ENCODE data around the gene MALT1.
"Not testable (repeated sequence)": the region's sequence is repeated elsewhere in the genome, so short reads cannot be mapped to it uniquely, and the experiment has no call there.

Gene MALT1, protein sequence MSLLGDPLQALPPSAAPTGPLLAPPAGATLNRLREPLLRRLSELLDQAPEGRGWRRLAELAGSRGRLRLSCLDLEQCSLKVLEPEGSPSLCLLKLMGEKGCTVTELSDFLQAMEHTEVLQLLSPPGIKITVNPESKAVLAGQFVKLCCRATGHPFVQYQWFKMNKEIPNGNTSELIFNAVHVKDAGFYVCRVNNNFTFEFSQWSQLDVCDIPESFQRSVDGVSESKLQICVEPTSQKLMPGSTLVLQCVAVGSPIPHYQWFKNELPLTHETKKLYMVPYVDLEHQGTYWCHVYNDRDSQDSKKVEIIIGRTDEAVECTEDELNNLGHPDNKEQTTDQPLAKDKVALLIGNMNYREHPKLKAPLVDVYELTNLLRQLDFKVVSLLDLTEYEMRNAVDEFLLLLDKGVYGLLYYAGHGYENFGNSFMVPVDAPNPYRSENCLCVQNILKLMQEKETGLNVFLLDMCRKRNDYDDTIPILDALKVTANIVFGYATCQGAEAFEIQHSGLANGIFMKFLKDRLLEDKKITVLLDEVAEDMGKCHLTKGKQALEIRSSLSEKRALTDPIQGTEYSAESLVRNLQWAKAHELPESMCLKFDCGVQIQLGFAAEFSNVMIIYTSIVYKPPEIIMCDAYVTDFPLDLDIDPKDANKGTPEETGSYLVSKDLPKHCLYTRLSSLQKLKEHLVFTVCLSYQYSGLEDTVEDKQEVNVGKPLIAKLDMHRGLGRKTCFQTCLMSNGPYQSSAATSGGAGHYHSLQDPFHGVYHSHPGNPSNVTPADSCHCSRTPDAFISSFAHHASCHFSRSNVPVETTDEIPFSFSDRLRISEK

DNA sequence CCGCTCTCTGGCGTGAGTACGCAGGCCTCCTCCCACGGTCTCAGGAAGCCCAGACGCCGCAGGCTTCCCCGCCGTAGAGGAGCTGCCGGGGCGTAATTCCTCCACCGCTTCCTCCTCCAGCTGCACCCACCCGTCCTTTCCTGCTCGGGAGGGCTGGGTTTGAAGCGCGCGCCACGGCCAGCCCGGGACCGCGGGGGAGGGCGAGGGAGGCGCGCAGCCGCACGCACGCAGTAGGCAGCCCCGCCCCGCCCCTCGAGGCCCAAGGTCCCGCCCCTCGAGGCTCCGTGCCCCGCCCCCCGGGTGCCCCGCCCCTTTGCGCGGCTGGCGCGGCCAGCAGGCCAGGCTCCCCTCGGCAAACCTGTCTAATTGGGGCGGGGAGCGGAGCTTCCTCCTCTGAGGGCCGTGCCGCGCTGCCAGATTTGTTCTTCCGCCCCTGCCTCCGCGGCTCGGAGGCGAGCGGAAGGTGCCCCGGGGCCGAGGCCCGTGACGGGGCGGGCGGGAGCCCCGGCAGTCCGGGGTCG, at the start of gene MALT1:
Gene MALT1, plus strand, starts transcription at position 355 of the 521 bp plus-strand sequence. CDS start 179 bp downstream, outside the sequence.
- DNase-seq, result peak; percentile 89

DNA sequence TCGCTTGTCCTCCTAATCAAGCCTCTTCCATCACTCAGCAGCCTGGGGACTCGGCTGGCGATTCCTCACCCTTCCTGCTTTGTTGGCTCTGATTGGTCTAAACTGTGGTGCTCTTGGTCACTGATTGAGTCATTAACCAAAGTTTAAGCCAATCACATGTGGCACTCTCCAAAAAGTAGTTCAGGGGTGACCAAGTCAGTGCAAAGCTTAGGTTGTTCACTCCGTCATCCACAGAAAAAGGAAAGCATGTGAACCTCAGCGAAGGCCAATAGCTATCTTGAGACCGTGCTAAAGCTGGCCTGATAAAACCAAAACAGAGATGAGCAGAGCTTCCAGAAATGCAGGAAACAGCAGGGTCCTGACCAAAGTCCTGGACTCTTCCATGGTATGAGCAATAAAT, 47.3 kb upstream of the MALT1 start:
- DNase-seq, result no peak

DNA sequence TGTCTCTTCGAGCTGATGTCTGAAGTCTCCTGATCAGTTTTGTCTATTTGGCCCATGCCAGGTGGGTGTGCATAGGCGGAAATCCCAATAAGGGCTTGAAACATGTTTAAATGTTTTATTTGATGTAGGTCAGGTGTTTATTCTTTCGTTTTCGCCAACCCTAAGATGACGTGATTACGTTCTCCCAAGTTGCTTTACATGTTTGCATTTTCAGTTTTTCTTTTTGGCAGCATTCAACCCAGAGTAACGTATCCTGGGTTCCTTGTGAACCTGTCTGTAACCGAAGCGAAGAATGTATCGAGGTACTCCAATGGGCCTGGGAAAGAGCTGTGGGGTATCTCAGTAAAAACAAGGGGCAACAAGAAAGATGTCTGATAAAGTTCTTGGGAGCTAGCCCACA, 45.4 kb upstream of the MALT1 start:
- DNase-seq, result no peak

DNA sequence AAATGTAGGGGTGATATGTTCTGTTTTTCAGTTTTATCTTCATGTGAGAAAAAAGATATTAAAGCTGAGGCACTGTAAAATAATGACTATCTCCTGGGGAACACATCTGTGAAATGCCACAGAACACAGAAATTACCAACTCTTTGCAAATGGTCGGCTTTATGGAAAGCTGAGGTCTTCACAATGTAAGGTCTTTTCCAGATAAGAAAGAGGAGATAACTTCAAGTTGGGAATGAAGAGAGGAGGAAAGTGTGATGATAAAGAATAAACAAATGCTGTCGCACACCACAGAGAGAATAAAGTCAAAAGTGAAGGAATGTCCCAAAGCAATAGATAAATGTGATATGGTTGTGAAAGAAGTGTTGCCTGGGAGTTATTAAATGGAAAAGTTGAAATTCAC, 41.2 kb upstream of the MALT1 start:
- DNase-seq, result no peak

DNA sequence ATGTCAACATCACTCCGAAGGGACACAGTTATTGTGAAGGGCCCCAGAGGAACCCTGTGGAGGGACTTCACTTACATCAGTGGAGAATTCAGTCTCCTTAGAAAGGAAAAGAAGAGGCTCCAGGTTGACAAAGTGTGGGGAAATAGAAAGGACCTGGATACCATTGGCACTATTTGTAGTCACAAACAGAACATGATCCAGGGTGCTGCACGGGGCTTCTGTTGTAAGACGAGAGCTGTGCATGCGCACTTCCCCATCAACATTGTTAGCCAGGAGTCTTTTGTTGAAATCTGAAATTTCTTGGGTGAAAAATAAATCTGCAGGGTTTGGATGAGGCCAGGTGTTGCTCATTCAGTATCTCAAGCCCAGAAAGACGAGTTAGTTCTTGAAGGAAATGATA, 40.0 kb upstream of the MALT1 start:
- DNase-seq, result no peak

DNA sequence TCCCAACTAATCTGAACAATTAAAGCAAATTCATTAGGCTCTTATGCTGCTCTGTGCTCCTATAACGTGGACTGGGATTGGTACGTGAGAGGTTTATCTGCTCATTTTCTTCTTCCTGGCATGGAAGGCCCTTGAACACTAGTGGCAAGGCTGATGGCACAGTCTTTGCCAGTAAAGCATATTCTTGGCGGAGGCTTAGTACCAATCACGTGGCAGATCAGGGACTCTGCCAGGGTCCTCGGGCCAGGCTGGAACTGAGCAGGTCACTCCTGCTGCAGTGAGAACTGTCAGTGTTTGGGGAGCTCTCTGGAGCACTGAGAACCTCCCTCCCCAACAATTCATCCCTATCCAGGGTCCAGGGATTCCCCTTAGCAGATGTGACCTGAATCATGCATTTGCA, 38.7 kb upstream of the MALT1 start:
- no peak for DNase-seq

DNA sequence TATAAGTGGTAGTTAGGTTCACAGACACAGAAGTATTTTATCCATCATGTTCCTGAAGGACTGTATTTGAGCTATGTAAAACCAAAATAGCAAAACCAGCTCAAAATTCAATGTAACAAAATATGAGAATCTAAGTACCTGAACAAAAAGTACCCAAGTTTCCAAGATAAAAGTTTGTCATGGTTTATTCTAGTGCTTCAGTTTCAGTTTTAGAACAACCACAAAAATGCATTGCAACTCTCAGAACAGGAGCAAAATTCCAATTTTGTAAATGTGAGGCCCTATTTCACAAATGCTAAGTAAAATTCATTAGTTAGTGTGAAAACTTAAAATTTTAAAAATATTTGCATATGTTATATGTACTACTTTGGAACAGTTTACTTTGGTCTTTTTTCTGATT, 37.4 kb upstream of the MALT1 start:
- no peak for DNase-seq

DNA sequence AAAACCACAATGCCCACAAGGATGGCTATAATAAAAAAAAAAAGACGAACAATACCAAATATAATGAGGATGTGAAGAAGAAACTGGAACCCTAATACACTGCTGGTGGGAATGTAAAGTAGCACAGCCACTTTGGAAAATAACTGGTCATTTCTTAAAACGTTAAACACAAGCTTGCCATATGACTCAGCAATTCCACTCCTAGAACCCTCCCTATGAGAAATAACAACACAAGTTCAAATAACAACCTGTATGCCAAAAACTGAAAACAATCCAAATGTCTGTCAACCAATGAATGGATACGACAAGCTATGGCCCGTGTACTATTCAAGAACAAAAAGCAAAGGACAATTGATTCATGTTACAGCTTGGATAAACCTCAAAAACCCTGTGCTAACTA, 35.4 kb upstream of the MALT1 start:
- no peak for DNase-seq

DNA sequence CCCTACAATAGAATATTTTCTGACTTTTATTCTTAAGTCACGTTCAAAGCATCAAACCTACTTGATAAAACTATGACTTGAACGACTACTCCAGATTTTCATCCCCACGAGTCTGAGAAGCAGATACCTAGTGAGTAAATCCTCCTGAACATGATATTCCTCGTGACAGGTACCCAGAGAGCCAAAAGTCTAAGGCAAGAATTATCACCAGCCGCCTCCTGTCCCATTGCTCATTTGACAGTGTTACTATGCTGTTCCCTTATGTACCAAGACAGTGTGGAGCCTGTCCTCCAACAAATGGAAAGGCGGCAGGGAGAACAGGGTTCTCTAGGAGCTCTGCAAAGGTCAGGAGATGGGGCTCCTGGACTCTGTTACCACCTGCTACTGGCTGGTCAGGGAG, 34.1 kb upstream of the MALT1 start:
- DNase-seq, result no peak

DNA sequence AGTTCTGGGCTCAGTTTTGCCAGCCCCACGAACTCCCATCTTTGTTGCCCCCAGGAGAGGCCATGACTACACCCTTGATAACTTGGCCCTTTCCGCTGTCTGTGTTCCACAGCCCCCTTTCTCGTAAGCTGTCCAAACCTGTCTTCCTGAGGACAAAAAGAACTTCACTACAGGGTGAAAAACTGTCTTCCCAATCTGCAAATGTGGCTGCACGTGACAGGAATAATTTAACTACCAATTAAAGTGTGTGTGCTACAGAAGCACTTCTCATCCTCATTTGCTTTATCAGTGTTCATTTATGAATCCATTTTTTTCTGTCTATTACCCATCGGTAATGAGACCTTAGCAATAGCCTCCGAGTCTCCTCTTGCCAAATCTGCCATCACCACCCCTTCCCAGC, 33.3 kb upstream of the MALT1 start:
- DNase-seq, result no peak

DNA sequence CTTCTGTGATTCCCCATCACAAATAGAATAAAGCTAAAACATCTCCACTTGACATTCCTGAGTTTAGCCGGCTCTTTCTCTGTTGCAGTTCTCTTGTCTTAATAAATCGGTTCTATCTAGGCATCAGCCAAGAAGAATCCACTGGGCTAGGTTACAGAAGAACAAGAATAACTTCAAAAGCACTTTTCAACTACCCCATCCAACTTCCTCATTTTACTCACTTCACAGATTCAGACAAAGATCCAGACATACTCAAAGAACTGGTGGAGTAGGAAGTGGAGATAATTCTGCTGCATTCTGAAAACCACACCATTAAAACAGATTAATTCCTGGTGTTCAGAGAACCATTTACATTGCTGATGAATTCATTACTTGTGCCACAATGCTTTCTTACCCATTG, 32.8 kb upstream of the MALT1 start:
- DNase-seq, result no peak

DNA sequence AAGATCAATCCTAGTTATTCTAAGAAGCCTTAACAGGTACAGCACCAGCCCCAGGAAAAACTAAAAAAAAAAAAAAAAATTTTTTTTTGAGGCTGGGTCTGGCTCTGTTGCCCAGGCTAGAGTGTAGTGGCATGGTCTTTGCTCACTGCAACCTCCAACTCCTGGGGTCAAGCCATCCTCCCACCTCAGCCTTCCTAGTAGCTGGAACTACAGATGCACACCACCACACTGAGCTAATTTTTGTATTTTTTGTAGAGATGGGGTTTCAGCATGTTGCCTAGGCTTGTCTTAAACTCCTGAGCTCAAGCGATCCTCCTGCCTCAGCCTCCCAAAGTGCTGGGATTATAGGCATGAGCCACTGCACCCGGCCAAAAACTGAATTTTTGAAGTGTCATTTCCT, 32.0 kb upstream of the MALT1 start:
- no peak for DNase-seq

DNA sequence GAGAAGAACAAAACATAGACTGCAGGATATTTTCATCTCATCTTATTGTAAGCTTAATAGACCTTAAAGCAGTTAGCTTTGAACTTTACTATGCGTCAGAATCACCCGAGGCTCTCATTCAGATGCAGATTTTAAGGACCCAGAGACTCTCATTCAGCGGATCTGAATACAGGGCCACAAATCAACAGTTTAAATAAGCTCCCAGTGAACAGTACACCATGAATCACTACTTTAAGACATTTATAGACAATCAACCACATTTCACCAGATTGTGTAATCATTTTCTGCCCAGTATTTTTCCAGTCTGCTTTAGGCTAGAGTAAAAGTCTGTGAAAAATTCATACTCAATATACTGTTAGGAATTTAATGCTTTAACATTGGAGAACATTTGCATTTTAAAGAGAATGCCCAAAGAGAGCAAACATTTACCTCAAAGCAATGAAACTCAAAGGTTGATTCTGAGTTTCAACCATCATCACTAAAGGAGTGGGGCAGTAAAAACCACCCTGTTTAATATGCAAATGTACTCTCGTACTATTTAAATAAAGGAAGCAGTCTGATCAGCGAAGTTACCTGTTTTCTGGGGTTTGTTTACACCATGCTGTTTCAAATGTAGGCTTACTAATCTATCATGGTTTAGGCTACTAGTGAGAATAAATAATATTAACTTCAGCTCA, 31.4 kb upstream of the MALT1 start:
- DNase-seq, result no peak

DNA sequence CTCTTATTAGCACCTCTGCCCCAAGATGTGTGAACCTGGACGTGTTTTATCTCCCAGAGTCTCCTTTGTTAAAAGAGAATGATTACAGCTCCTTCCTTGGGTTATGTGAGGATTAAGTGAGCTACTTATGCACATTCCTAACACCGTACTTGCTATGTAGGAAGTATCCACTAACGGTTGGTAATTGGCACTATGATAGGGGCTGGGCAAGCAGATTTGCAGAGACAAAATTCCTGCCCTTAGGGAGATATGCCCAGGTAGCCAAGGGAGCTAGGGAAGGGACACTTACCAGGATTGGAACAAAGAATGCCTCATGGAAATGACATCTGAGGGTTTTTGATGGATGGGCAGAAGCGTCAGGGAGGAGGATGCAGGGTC, 30.8 kb upstream of the MALT1 start:
- DNase-seq, result no peak

DNA sequence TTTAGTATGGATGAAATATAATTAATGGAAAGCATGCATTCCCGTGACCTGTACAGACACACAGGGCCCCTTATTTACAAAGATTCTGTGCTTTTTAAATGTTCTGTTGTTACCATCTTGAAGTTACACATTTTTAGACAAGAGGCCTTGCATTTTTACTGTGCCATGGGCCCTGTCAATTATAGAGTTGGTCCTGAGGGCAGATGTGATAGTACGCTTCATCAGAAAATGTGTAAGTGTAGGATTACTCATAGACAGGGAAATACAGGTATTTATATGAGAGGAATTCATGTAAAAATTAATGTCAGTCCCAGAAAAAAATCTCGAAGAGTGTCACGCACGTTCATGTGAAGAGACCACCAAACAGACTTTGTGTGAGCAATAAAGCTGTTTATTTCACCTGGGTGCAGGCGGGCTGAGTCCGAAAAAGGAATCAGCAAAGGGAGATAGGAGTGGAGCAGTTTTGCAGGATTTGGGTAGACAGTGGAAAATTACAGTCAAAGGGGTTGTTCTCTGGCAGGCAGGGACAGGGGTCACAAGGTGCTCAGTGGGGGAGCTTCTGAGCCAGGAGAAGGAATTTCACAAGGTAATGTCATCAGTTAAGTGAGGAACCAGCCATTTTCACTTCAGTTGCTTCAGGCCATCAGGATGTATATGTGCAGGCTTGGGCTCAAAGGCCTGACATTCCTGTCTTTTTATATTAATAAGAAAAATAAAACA, 30.2 kb upstream of the MALT1 start:
- no peak for DNase-seq

DNA sequence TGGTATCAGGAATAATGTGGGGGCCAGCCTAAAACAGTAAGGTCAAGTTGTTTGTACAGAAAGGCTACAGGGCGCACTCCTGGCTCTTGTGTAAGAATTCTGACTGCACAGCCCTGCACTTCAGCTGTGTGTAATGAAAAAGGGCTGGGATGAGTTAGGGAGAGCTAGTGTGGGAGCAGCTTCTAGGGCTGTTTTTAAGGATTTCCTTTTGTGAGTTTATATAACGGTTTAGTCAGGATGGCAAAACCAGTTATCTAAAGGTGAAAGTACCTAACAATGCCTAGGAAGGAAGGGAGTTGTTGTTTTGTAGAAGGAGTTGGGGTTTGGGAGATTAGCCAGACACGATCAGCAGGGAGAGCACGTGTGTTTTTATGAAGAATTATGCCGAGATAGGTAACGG, 27.7 kb upstream of the MALT1 start:
- not testable (repeated sequence) for DNase-seq

DNA sequence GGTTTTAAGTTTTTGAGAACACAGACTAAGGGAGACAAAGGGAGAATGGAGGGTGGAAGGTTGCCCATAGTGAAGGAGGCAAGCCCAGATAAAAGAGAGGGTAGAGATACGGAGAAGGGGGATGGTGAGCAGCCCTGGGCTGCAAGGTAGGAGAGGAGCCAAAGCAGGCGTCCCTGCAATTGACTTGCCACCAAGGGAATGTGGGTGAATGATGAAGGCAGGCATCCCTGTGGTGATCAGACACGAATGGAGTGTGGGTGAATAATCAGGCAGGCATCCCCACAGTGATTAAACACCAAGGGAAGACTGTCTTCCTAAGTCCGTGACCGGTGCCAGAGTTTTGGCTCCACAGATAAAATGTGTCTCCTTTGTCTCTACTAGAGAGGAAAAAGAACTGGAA, 25.9 kb upstream of the MALT1 start:
- no peak for DNase-seq

DNA sequence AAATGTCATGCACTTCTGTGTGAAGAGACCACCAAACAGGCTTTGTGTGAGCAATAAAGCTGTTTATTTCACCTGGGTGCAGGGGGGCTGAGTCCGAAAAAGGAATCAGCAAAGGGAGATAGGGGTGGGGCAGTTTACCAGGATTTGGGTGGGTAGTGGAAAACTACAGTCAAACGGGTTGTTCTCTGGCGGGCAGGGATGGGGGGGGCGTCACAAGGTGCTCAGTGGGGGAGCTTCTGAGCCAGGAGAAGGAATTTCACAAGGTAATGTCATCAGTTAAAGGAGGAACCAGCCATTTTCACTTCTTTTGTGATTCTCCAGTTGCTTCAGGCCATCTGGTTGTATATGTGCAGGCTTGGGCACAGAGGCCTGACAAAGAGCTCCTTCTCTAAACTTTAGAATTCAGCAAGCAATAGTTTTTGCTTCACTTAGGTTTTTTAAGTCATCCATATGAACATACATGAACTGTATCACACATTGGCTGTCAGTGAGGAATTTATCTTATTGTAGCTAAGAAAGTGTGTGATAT, 24.9 kb upstream of the MALT1 start:
- no peak for DNase-seq

DNA sequence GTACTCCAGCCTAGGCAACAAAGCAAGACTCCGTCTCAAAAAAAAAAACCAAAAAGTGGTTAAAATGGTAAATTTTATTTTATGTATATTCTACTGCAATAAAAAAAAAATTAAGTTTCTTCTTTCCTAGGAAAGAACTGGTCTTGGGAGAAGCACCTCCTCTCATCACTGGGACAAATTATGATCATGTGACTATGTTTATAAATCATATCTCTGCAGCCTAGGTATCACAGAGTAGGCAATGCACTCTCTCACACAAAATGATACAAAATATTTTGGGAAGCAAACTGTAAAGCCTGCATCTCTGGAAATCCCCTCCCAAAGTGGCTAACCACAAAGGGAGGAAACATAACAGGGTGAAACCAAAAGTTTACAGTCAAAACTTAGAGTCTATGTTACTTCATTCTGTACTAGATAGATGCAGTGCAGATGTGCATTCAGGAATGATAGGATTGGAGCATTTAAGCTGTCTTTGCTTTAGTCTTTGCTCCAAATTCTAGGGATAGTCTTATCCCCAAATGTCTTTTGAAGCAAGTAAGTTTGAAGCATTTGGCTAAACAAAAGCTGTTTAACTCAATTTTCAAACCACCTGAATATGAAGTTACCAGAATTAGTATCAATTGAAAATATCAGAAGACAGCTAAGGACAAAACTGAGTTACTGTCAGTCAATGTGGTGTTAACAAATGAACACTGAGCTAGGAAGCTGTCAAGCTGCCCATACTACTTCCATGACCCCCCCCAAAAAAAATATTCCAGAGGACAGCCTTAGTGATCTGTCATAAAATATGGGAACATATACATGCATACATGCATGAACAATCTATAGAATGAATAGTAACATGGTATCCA, 21.1 kb upstream of the MALT1 start:
- DNase-seq, result no peak

DNA sequence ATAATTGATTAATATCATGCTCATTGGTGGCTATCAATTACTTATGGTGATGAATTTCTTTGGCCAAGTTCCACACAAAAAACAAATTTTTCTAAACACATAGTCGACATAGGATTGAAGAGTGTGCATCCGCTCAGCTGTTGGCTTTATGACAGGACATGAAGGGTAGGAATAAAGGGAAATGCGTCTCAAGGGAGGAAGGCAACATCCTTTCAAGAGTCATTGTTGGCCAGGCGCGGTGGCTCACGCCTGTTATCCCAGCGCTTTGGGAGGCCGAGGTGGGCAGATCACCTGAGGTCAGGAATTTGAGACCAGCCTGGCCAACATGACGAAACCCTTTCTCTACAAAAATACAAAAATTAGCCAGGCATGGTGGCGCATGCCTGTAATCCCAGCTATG, 20.4 kb upstream of the MALT1 start:
- DNase-seq, result not testable (repeated sequence)

DNA sequence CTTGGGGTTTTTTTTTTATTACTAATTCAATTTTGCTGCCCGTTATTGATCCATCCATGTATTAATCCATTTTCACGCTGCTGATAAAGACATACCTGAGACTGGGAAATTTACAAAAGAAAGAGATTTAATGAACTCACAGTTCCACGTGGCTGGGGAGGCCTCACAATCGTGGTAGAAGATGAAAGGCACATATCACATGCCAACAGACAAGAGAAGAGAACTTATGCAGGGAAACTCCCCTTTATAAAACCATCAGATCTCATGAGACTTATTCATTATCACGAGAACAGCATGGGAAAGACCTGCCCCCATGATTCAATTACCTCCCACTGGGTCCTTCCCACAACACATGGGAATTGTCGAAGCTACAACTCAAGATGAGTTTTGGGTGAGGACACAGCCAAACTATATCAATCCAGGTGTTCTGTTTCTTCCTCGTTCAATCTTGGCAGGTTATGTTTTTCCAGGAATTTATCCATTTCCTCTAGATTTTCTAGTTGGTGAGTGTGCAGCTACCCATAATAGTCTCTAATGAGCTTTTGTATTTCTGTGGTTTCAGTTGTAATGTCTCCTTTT, 18.0 kb upstream of the MALT1 start:
- not testable (repeated sequence) for DNase-seq
